Stimulated activated CD4-positive, alpha-beta T cell treated with anti-CD3 and anti-CD28 coated beads, Interleukin-15, amount 100 ng/mL, for 48 hours (primary cell): Measurements from ENCODE around the gene MYOM3.

ENCODE experiments used
- DNase-seq, 2 donors: peaks; one replicate each; pipeline ENCODE4 v3.0.0-alpha.2; 2020; ENCODE audit warnings: low read depth in 2 of 2

MYOM3 gene

DNA sequence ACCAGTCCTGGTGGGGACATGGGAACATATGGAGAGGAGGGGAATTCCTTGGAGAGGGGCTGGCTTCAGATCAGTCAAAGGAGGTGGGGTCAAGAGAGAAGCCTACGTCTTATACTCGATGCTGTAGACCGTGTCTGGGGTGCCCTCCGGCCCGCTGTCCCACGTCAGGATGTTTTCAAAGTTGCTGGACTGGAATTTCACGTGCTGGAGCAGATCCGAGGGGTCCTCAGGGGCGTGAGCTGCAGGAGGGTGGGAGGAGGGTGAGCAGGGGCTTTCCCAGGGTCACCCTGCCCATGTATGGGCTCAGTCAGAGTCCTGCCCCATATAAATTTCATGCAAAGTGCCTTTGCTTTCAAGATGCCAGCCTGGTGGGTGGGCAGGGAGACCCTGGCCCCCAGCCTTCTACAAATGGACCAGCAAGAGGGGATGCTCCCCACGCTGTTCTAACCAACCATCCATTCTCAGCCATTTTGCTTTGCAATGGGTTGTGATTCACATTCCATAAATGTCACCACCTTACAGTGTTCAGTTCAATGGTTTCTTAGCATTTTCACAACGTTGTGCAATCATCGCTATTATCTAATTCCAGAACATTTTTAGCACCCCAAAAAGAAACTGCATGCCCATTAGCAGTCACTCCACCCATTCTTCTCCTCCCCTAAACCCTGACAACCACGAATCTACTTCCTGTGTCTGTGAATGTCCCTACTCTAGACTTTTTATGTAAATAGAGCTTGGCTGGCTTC, 26.7 kb upstream of the MYOM3 start:
- no peak for DNase-seq

DNA sequence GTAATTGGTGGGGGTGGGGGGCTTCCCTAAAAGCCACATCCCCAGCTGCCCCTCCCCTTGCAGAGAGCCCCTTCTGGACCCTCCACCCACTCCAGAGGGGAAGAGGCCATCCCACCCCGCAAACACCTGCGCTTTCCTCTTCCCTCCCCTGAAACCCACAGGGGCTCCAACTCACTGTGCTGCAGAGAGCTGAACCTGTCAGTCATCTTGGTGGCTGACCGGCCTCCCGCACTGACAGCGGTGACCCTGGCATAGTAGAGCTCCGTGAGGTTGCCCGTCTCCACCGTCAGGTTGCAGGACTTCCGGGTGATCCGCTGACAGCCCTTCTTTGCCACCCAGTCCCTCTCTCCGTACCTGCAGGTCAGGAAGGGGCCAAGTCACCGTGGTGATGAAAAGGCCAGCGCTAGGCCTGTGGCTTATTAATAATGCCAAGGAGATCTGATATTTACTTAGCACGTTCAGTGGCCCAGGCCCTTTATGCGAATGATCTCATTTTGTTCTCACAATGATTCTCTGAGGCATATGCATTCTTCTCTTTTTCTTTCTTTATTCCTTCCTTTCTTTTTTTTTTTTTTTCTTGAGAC, 25.1 kb upstream of the MYOM3 start:
- no peak for DNase-seq

DNA sequence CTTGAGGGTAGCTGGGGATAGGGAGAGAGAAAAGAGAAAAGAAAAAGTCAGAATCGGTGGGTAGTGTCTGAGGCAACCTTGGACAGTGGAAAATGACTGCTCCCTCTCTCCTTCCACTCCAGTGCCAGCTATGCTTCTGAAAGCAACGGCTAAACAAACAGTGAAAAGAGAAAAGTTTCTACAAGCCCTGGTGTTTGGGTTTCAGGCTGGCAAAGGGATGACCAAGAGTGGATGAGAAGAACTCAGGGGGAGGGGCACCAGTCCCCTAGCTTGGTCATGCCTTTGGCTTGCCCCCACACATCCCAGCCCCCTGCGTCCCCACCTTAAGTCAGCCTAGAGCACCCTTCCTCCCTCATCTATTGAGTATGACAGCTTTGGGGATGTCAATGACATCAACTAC, 22.4 kb upstream of the MYOM3 start:
- no peak for DNase-seq

DNA sequence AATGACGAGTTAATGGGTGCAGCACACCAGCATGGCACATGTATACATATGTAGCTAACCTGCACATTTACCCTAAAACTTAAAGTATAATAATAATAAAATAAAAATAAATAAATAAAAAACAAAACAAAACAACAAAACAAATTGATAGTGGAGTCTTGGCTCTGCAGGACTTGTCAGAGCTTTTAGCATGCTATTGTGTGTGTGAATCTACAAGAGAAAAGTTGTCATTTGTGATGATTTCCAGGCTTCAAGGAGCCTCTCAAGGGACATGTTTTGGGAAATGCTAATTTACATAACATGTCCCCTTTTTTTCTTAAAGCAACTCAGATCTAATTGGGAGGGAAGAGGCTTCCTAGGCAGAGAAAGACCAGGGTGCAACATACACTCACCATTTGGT, 21.9 kb upstream of the MYOM3 start:
- DNase-seq, result no peak

DNA sequence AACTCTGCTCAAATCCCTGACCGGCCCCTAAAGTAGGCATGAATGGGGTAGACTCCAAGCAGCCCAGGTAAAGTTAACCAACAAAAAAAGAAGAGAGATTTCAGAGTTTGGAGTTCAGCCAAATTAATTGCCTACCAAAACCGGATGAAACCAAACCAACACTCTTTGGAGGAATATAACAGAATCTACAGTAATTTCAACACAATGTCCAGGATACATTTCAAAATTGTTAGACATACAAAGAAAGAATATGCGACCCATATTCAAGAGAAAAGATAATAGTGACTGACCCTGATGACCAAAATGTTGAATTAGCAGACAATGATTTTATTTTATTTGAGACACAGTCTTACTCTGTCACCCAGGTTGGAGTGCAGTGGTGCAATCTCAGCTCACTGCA, 18.4 kb upstream of the MYOM3 start:
- DNase-seq, result no peak

DNA sequence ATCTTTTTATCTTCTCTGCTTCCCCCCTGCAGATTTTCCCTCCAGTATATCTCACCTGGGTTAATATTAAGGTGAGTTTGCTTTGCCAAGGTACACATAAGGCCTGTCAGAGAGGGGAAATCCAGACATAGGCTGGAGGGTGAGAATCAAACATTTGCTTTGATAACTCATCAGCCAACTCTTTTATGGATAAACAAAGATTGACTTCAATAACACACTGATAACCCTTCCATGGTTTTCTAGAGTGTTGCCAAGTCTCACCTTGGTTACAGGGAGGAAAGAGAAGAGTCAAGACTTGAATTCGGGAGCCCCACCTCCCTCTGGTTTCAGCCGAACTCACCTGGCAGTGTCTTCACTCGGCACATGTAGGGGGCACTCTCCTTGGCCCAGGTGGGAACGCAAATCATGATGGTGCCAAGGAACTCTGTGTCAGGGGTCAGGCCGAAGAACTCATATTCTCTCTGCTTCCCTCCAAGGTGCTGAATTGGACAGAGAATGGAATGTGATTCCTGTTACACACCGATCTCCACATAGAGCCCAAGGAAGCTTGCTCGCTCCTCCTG, 15.9 kb upstream of the MYOM3 start:
- DNase-seq, result no peak

DNA sequence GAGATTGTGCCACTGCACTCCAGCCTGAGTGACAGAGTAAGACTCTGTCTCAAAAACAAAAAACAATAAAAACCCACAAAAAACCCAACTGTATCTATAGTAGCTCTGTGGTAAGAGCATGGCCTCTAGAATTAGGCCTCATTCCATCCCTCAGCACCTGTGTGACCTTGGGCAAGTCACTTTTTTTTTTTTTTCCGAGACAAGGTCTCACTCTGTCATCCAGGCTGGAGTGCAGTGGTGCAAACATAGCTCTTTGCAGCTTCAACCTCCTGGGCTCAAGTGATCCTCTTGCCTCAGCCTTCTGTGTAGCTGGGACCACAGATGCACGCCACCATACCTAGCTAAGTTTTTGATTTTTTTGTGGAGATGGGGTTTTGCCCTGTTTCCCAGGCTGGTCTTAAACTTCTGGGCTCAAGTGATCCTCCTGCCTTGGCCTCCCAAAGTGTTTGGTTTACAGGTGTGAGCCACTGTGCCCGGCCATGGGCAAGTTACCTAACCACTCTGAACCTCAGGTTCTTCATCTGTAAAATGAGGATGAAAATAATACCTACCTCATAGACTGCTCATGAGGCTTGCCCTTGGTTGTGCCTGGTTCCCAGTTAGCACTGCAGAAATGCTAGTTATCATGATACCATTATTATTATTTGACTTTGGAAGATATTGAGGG, 15.3 kb upstream of the MYOM3 start:
- DNase-seq, result no peak

DNA sequence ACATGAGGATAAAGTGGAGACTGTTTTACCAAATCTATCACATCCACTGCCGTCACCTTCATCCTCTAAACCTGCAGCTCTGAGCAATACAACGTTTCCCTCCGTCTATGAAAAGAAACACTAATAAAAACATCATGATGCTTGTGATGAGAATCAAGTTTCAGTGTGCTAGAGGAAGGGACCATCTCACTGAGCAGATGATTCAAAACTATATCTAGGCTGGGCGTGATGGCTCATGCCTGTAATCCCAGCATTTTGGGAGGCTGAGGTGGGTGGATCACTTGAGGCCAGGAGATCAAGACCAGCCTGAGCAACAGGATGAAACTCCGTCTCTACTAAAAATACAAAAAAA, 14.7 kb upstream of the MYOM3 start:
- no peak for DNase-seq

DNA sequence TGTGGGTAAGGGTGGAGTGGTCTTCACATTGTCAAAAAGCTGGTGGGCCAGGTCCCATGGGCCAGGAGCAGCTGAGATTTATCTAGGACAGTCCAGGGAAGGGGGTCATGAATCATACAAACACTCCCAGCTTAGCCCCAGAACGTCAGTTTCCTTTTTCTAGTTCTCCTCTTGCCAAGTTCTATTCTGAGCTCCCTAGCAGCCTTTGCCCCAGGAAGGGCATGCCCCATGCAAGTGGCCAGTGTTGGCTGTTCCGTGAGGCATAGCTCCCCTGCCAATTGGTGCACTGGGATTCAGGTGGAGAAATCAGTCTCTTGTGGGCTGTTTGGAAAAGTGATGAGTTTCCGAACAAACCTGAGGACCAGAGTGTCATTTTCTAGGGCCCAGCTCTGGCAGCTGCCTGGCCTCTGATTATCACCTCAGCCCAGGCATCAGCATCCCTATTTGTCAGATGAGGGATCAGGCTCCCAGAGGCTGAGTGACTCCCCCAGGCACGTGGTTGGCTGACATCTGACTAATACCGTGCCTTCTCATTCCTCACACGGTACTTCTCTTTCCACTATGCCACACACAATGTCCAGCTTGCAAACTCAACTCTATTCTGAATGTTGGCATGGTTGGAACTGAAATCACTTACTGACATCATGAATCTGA, 14.2 kb upstream of the MYOM3 start:
- DNase-seq, result no peak

DNA sequence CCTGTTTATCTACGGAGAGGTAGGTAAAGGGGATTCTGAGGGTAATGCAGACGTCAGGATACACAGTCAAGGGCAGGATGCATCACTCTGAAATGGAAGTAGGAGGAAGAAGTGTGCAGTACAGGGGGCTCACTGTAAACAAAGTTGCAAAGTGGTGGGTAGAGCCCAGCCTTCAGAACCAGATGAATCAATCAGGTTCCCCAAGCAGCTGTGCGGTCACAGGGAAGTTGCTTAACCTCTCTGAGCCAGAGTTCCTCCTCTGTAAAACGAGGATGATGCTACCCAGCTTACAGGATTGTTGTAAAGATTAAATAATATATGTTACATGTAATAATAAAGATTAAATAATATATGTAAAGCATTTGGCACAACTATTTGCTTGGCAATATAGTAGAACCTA, 13.5 kb upstream of the MYOM3 start:
- no peak for DNase-seq

DNA sequence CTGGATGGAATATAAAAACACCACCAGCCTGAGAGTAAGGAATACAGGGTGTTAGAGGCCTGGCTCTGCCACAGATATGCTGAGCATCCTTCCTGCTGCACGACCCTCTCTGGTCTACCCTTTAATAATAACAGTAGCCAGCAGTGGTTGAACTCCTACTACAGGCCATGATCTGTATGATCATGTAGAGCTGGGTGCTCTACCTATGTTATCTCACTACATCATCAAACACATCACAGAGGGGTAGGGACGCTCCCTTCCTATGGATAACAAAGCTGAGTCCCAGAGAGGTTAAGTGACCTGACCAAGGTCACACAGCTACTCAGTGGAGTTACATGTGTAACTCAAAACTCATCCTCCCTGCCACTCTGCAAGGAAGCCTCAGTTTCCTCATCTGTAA, 13.0 kb upstream of the MYOM3 start:
- no peak for DNase-seq

DNA sequence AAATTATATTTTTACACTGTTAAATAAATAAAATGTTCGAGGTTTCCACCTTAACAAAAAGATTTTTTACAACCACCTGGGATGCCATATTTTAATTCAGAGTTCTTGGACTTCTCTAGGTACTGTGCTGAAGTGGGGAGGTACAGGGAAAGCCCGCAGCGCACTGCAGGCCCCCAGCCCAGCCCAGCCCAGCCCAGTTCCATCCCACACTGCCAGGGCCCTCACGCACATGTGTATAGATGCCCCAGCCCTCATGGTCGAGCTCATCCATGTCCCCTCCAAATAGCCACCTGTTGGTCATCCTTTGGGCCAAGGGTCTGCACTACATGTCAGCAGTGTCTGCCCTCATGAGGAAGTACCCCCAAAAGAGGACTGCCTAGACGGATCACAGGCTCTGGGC, 11.7 kb upstream of the MYOM3 start:
- DNase-seq, result no peak

DNA sequence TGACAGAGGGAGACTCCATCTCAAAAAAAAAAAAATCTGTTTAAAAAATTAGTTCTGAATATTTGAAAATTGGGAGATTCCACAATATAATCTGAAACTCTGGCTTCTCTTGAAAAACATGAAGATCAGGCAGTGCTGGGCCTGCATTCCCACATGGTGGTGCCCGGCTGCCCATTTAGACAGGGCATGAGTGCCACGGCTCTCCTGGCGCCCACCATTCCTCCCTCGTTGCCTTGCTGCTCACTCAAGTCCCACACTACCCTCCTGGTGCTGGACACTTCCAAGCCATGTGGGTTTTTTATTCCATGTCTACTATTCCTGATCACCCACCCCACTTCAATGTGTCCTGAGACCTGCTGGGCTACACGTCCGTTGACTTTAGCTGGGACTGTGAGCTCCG, 10.8 kb upstream of the MYOM3 start:
- no peak for DNase-seq

DNA sequence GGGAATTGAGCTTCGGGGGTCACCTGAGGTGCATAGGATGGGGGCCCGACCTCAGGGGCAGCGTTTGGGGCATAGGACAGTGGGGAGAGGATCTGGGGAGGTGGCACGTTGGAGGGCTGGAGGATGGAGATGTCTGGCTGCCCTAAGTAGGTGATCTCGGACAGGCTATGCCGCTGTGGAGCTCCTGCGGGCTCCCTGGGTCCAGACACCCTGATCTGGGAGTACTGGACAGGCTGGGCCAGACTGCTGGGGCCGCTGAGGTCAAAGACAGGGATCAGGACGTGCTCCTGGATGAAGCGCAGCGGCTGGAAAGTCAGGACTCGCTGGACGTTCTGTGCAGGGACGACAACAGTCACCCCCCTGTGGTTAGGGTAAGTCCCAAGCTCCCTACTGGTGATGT, 9.5 kb upstream of the MYOM3 start:
- DNase-seq, result no peak

DNA sequence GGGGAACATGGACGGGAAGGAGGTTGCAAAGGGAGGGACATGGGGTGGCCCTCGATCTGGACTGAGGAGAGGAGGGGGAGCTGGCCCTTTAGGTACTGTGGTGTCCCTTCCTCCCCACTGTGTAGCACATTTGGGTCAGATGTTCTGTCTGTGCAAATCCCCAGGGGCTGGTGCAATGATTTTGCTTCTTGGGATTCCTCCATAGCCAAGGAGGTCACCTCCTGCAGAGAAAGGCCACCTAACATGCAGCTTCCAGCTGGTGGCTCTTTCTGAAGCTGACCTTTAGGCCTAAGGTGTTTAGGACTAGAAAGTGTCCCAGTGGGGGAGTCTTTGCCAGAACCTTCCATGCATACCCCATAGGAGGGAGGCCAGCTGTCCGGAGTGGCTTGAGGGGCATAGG, 9.0 kb upstream of the MYOM3 start:
- no peak for DNase-seq

DNA sequence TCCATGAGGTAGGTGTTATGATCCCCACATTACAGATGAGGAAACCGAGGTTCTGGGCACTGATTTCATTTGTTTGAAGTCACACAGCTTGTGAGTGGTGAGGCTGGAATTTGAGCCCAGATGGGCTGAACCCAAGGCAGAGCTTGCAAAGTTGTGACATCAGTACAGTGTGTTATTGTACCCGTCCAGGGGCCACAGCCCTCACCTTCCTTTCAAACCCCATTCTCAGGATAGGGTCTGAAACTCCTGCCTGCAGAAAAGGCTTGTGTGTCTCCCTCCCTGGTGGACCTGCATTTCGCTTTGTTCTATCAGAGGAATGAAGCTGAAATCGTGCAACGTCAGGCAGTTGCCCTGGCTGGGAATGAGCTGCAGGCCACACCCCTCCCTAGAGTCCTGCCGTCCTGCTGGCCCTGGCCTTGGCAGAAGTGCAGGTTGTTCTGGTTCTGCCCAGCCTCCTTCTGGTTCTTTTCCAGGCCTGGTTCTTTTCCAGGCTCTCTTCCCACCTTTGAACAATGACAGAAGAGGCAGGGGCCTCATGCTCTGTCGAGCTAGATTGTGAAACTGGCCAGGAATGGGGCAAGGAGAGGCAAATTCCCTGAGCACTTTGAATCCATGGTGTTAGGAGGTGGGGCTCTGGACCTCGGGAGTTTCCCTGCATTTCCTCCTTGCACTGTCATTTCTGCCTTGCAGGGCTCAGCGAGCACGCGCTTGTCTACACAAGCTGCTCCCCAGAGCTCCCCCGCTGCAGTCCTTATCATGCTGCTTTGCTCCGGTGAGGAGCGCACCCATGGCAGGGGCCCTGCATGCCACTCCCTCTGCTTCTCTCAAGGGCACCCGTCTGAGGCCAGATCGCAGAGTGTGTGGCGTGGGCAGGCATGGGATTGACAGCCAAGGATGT, 8.2 kb upstream of the MYOM3 start:
- no peak for DNase-seq

DNA sequence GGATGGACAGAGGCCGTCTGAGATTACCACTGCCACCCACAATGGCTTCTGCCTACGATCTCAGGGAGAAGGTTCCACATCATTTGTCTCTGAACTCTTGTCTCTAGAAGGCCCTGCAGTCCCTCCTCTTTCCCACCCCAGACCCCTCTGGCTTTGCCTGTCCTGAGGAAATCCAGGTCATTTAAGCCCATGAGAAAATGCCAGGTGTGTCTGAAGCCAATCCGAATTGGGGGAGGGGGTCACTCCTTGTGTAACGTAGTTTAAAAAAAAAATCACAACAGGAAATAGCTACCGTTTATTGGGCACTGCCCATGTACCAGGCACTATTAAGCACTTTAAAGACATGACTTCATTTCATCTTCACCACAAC, 7.5 kb upstream of the MYOM3 start:
- DNase-seq, result no peak

DNA sequence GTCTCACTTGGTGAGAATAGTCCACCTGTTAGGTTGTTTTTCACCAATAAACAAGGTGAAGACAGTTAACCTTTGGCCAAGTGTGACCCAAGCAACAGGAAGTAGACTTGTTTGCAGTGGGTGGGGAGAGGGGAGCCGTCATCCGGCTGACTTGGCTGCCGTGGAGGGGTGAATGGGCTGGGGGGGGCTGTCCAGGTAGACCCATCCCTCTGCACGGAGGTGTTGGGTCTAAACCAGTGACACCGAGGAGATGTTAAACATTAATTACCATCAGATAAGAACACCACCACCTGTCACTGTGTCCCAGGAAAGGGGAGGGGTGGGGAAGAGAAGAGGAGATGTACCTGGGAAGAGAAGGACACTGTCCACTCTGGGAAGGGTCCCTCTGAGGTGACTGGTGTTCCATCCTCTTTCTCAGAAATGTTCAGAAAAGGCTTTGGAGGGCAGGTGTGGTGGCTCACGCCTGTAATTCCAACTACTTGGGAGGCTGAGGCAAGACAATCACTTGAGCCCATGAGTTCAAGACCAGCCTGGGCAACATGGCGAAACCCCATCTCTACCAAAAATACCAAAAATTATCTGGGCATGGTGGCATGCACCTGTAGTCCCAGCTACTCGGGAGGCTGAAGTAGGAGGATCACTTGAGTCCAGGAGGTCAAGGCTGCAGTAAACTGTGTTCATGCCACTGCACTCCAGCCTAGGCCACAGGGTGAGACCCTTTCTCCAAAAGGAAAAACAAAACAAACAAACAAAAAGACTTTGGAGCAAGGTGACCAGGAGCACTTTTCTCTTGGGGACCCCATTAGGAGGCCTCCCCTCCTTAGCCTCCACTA, 6.7 kb upstream of the MYOM3 start:
- no peak for DNase-seq

DNA sequence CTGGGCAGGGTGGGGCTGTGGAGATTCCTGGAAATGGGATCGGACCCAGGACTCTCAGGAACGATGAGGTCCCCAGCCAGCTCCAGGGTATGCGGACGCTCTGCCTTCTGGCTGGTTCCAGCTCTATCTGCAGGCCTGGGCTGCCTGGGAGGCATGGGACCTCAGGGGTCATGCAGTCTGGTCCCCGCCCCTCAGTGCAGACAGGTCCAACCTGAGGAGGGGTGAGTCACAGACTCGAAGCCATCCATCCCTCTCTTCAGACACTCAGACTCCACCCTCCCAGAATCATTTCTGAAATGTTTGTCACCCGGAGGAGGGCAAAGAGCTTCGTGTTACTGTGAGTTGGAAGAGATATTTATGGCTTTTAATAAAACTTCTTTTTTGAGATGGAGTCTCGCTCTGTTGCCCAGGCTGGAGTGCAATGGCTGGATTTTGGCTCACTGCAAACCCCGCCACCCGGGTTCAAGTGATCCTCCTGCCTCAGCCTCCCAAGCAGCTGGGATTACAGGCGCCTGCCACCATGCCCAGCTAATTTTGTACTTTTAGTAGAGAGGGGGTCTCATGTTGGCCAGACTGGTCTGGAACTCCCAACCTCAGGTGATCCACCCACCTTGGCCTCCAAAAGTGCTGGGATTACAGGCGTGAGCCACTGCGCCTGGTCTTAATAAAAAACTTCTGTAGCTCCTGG, 5.9 kb upstream of the MYOM3 start:
- no peak for DNase-seq

DNA sequence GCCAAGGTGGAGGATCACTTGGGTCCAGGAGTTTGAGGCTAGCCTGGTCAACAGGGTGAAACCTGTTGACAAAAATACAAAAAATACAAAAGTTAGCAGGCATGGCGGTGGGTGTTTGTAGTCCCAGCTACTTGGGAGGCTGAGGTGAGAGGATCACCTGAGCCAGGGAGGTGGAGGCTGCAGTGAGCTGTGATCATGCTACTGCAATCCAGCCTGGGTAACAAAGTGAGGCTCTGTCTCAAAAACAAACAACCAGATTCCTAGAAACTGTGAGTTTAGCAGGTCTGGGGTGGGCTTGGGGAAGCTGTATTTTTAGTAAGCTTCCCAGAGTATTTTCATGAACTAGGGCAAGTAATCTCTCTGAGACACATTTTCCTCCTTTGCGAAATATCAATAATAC, 5.2 kb upstream of the MYOM3 start:
- DNase-seq, result no peak
